AG20443 (cell line): ENCODE results near the gene MRPL36.
A peak's percentile ranks its signal among the peaks of the same experiment; 100 is the strongest.
"Not testable (repeated sequence)": the region's sequence is repeated elsewhere in the genome, so short reads cannot be mapped to it uniquely, and the experiment has no call there.

Experiments
- DNase-seq: peaks from one replicate; pipeline ENCODE4 v3.0.0; 2012; ENCODE audit warnings: low spot score, mixed read lengths

MRPL36 gene

GRCh38 chr5:1799602-1800471, at the start of gene MRPL36:
TSS of gene MRPL36 (minus strand) at chr5:1799837. CDS start at chr5:1798935, 902 bp downstream.
- peak; percentile 99 for DNase-seq

DNA sequence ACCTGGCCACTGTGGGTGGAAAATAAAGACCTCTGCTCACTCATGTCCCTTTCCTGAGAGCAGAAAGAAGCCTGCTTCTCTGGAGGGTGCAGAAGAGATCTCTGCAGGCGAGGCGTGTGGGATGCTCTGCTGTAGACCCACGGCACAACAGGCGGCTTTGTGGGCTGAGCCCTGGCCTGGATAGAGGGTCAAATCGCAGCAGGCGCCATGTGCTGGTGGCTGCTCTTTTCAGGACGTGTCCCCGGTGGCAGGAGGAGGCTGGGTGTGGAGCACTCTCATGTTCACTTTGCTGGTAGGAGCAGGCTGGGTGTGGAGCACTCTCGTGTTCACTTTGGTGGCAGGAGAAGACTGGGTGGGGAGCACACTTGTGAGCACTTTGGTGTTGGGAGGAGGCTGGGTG, 48.0 kb upstream of the MRPL36 start:
- no peak for DNase-seq

DNA sequence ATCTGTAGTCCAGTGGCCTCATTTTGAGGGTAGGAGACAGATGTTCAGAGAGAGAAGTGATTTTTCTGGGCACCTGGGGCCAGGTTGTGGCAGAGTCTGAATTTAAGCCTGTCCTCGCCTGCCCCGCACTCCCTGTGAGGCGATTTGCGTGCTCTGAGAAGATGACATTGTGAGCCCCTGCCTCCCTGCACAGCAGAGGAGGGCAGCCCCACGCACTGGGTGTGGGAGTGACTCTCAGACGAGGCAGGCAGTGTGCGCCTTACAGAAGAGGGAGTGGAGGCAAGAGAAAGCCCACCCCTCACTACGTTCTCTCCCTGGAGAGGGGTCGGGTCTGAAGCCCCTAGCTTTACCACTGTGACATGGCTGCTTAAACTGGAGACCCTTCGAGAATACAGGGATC, 47.4 kb upstream of the MRPL36 start:
- no peak for DNase-seq

DNA sequence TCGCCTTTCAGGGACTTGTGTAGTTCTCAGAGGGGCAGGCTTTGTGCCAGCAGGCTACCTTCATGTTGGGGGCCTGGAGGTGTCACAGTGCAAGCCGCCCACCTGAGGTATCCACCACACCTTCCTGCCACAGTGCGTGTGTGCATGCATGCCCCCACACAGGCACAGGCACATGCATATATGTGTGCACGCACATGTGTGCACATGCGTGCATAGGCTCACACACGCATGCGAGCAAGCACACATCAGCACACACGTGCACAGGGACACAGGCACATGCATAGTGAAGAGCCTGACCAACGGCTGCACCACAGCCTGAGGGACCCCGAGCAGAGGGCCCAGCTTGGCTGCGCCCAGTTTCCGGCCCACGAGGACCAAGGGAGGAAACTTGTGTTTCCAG, 46.9 kb upstream of the MRPL36 start:
- DNase-seq = no peak

DNA sequence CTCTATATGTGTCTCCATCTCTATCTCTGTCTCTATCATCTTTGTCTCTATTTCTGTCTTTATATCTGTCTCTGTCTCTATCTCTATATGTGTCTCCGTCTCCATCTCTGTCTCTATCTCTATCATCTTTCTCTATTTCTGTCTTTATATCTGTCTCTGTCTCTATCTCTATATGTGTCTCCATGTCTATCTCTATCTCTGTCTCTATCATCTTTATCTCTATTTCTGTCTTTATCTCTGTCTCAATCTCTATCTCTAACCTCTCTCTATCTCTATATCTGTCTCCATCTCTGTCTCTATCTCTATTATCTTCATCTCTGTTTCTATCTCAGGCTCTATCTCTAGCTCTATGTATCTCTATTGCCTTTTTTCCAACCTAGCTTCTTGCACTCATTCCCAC, 46.1 kb upstream of the MRPL36 start:
- no peak for DNase-seq

GRCh38 chr5:1844708-1845436, 45.2 kb upstream of the MRPL36 start:
- DNase-seq = no peak

DNA sequence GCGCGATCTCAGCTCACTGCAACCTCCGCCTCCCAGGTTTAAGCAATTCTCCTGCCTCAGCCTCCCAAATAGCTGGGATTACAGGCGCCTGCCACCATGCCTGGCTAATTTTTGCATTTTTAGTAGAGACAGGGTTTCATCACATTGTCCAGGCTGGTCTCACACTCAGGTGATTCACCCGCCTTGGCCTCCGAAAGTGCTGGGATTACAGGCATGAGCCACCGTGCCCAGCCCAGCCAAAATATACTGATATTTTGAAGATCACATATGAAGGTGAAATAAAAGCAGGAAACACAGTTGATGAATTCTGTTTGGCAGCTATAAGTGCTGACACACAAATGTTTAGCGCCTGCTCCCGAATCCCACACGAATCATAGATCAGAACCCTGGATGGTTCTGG, 44.1 kb upstream of the MRPL36 start:
- not testable (repeated sequence) for DNase-seq

DNA sequence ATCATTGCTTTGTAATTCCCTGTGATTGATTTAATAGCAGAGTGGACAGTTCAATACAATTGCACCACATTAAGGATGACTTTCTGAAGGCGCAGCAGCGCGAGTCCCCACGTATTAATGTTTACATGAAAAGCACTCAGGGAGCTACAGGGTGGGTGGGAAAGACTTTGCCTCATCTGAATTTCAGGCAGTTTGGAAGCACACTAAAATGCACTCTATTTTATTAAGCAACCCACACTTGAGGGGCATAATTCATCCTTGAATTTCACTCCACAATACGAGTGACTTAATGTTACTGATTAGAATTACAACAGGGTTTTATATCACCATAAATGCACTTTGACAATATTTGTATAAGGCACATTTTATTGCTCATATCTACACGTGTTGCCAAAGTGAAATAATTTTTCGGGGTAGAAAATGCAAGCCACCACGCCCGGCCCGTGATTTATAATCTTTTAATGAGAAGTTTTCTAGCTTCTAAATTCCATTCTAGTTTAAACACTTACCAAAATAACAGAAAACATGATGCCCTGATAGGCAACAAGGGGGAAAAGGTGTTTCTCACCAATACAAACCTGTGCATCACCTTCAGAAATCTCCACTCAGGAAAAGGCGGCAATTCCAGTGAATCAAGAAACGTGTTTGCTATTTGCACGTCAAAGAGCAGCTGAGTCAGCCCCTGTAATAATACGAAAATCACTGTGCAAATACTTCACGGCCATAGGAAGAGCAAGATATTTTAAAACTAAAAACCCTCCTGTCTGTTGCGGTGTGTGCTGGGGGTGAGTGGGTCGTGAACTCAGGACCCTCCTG, 42.6 kb upstream of the MRPL36 start:
- DNase-seq = no peak

- DNase-seq = no peak
Measured at GRCh38 chr5:1840741-1841521, 41.3 kb upstream of the MRPL36 start.

GRCh38 chr5:1840071-1840547, 40.5 kb upstream of the MRPL36 start:
- DNase-seq = no peak

- DNase-seq = no peak
Measured at GRCh38 chr5:1838013-1838412, 38.4 kb upstream of the MRPL36 start.

DNA sequence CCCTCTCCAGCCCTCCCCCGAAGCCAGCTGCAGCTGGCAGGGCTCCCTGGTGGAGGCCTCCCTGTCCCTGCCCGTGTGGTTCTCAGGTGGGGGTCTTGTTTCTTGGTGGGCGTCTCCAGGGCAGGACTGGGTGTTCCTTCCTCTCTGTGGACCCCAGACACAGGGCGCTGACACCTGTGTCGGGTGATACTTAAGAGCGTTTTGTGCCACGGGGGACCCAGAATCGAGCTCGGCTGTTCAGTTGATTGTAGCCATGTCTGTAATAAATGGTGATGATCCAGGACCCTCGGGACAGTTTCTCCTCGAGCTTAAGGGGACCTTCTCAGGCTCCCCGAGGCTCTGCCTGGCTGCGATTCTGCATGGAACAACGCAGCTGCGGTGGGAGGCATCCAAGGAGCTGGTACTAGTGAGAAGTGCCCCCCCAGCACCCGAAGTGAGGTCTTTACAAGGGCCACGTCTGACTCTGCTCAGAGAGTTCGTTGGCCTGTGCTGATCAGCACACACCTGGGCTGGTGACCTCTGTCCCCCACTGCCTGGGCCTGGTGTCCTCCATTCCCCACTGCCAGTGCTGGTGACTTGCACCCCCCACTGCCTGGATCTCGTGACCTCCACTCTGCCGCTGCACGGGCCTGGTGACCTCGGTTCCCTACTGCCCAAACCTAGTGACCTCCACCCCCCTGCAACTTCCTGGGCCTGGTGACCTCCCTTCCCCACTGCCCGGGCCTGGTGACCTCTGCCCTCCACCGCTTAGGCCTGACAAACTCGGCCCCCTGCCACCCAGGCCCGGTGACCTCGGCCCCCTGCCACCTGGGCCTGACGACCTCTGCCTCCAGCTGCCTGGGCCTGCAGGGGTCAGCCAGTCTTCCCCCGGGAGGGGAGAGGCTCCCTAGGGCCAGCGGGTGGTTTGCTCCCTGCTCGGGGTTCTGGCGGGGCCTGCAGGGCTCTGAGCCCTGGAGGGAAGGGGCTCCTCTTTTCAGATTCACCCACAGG, 37.5 kb upstream of the MRPL36 start:
- no peak for DNase-seq

- no peak for DNase-seq
Measured at GRCh38 chr5:1836176-1836890, 36.7 kb upstream of the MRPL36 start.

- DNase-seq = no peak
Measured at GRCh38 chr5:1835431-1835830, 35.8 kb upstream of the MRPL36 start.

DNA sequence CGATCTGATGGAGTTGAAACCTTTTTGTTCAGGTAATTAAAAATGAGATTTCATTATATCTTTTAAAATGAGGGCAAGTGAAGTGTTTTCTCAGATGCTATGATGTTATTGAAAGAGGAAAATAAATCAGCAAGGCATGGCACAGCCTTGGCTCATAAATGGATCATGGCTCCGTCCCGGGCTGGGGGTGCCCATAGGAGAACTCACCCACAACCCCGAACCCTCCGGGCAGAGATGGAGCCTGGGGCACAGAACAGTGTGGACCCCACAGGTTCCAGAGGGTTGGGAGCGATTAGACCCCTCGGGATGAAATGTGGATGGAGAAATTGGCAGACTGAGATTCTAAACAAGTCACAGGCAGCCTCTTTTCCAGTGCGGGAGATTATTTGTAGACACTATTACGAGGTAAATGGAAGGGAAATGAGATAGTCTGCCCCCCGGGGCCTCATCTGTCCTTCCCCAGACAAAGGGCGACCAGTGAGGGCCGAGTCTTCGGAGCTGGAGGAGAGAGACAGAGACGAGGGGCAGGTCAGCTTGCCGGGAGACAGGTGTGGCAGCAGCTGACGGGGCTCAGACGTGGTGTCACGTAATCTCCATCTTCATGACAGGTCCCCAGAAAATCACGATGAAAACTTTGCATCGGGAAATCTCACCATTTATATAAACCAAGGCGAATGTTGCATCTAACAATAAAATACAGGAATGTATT, 35.2 kb upstream of the MRPL36 start:
- DNase-seq = no peak

- DNase-seq = no peak
Measured at GRCh38 chr5:1834022-1834551, 34.5 kb upstream of the MRPL36 start.

DNA sequence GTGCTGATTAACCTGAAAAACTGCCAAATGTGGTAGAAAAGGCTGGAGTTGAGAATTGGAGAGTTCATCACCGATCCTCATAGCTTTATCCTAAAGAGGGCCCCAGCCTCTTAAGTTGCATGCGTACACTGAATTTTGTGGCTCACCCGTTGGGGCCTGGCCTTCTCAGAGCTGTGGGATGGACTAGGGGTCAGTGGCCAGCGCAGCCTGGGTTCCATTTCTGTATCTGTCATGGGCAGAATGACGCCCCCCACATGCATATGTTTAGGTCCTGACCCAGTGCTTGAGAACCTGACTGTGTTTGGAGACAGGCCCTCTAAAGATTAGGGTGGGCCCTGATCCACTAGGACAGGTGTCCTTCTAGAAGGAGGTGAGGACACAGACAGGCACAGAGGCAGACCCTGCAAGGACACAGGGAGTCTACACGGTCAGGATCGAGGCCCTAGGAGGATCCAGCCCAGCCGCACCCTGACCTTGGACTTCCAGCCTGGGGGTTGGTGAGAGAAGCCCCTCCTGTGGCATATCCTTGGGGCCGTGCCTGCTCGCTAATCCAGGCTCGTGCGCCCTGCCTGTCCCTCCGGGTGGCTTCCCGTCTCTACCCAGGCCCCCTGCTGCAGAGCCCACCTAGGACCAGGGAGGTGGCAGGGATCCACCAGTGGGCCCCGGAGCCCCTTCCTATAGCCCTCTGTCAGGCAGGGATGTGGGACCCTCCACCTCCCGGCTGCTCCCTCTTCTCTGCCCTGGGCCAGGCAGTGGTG, 33.8 kb upstream of the MRPL36 start:
- no peak for DNase-seq
